GM21381 (cell line): ENCODE data around the gene MICAL3.

ENCODE experiments used
- ATAC-seq: cut with Tn5 transposase; IDR thresholded peaks from one replicate; pipeline ENCODE4 v1.9.1; 2021; ENCODE audit warnings: mild to moderate bottlenecking, moderate library complexity; ENCODE audit not compliant: unreplicated experiment

The MICAL3 gene

DNA sequence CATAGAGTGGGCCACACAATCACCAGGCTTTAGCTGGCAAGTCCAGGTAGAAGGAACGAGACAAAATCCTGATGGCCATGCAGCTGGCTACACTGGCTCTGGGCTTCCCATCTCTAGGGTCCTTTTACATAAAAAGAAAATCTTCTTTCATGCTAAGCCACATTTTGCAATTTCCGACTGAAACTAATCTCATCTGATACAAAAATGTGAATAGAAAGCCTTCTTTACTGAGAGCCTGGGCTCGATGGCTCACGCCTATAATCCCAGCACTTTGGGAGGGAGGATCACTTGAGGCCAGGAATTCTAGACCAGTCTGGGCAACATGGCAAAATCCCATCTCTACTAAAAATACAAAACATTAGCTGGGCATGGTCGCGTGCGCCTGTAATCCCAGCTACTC is 67.2 kb downstream of the MICAL3 start:
- no peak for ATAC-seq

DNA sequence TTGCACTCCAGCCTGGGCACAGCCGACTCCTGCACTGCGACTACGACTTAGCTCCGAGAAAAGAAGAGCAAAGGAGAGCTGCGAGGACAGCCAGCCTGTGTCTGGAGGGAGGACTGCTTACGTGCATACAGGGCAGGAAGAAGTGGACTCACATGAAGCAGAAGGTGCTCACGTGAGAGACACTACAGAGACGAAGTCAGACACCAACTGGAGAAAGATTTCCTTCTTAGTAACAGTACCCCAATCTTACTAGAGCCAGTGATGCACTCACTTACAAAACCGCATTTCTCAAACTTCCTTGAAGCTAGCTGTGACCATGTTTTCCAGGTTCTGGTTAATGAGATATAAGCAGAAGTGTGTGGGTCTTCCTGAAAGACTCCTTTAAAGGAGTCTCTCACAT is 67.7 kb downstream of the MICAL3 start:
- ATAC-seq: no peak

DNA sequence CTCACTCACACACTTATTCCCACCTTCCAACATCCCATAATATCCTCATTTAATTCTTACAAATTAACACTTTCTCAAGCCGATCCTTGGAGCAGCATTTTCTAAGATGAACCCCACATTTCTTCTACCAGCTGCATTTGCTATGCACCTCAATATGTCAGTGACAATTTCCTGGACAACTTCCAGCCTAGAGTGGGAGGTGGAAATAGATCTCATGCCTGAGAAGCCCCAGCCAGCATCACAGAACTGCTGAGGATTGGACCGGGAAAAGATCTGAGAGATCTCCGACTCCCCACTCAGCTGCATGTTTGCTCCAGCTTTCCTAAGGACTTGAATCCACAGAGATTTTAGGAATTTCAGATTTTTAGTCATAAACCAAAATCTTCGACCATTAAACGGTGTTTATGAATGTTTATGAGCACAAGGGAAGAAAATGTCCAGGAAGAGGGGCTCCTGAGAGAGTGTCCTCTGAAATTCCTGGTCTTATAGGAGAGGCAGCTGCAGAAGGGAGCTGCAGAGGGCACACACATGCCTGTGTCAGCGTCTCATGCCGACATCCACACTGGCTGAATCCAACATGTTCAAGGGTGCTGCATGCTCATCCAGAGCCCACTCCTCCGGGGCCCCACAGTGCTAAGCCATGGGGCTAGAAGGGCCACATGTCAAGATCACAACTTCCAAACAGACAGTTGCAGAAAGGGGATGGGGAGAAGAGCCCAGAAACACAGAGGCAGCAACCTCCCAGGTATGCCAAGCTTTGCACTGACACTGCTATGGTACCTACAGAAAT is 68.6 kb downstream of the MICAL3 start:
- ATAC-seq: no peak

DNA sequence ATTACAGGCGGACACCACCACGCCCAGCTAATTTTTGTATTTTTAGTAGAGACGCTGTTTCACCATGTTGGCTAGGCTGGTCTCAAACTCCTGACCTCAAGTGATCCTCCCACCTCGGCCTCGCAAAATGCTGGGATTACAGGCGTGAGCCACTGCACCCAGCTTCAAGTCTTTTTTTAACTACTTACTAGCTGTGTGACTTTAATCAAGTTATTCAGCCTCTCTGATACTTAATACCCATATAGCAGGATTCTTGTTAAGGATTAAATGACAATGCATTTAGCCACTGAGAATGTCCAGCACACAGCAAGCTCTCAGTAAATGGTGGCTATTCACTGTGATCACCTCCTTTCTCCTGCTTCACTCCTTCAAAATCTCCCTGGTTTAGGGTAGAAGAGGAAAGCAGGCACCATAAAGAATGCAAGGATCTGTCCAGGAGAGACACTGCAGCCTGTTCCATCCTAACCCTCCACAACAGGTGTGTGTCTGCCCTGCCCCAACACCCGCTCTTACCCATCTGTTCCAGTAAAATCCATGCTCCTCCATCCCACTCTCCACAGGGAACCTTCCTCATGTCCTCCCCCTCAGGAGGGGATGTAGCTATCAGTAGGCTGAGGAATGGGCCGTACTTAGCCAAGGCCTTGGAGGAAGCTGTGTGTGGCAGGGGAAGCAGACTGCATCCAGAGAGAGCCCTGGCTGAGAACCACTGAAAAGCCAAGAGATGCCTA is 69.3 kb downstream of the MICAL3 start:
- ATAC-seq: no peak

DNA sequence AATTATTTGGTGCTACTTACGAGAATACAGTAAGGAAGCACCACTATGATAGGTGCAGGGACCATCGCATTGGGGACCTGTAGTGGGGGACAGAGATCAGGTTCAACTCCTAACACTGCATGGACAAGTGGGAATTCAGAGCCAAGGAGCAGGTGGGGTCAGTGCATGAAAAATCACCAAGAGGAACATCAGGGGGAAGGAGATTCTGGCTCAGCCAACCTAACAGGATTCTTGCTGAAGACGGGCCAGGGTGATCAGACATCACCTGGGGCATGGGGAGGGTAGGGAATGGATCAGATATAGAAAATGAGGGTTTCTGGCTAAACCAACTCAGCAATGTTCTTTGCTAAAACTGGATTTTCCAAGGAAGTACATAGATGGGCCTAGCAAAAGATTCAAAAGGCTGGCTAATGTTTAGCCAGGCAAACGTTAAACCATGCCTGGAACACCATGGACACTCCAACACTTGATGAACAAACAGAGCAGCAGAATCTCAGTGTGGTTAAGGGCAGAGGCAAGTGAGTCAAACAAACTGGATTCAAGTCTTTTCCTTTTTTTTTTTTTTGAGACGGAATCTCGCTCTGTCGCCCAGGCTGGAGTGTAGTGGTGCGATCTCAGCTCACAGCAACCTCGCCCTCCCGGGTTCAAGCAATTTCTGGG is 70.0 kb downstream of the MICAL3 start:
- no peak for ATAC-seq

DNA sequence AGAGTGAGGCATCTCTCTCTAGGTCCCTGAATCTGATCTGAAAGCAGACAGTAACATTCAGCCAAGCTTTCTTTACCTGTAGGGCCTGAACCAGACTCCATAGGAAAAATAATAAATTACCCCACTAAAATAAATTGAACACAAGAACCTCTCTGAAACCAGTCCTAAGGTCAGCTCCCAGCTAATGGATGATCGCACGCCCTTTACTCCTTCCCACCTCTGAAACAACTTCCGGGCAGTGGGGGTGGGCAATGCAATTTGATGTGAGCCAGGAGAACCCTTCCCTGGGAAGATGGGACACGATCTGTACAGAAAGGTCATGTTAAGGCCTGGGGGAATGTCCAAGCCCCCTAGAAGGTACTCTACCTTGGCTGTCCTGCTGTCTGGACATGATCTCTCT is 71.2 kb downstream of the MICAL3 start:
- no peak for ATAC-seq

DNA sequence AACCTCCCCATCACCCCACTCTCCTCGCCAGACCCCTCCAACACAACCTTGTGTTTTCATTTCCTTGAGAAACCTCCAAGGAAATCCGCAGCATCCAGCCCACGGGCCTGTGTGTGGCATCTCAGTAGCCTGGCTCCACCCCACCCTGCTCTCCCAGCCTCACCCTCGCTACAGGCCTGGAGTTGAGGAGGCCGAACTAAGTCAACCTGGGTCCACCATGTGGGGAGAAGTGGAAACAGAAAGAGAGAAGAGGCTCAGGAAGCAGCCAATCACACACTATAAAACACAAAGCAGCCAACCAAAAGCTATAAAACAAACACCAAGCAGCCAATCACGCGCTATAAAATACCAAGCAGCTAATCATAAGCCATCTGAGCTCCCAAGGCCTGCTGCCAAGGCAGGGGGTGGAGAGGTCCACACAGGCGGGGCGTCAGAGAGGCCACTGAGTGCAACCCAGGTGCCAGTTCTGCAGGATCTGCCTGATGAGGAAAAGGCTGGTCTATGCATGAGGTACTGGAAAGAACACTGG is 72.0 kb downstream of the MICAL3 start:
- no peak for ATAC-seq

DNA sequence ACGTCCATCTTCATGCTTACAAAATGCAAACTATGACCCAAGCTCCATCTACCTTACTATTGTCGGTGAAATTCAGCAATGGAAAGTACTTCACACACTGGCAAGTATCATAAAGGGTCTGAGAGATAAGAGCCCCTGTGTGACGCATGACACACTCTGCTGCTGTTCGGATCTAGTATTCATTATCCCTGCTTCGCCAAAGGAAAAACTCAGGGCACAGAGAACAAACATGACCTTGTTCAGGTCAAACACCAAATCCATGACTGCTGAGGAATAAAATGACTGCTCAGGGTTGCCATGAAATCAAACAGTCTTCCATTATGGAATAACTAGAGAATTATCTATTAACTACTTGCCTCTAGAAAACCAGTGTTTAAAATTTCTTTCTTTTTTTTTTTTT is 73.0 kb downstream of the MICAL3 start:
- no peak for ATAC-seq

DNA sequence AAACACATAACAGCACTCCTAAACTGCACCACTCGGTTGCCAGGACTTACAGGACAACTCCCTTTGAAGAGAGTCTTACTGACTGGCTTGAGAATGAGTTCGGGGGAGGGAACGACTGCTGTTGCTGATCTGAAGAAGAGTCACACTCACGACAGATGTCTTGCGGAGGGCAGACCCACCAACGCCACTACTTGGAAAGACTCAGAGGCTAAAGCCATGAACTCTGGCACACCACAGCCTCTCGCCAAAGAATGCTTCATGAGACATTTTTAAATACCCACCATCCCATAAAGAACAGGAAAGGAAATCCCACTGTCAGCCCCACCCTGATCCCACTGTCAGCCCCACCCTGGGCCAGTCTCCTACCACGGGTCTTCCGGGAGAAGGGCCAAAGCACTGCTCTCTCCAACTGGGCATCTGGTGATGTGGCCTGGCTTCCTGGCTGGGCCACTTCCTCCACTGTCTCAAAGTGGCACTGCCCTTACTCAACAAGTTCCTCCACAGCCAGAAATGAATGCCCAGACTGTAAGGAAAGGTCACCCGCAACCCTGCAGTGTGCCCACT is 73.6 kb downstream of the MICAL3 start:
- no peak for ATAC-seq

DNA sequence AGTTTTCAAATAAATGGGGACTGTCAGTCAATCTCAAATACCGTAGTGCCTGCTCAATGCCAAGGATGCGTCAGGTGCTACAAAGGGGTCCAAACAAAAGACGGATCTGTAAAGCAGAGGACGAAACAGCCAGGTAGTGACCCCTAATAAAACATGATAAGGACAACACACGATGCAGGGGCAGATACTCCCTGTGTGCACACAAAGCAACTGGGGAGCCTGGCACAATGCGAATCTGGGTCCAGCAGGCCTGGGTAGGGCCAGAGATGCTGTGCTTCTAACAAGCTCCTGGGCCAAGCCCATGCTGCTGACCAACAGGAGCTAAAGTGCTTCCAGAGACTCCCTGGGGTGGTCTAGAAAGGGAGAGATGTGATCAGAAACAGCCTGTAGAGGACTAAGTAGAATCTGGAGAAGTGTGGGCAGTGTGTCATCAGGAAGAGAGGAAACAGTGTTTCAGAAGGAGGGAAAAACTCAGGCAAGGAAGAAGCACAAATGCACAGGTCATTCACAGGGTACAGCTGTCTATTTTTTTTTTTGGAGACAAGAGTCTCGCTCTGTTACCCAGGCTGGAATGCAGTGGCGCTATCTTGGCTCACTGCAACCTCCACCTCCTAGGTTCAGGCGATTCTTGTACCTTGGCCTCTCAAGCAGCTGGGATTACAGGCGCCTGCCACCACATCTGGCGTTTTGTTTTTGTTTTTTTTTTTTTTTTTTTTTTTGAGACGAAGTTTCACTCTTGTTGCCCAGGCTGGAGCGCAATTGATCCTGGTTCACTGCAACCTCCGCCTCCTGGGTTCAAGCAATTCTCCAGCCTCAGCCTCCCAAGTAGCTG is 74.5 kb downstream of the MICAL3 start:
- no peak for ATAC-seq

DNA sequence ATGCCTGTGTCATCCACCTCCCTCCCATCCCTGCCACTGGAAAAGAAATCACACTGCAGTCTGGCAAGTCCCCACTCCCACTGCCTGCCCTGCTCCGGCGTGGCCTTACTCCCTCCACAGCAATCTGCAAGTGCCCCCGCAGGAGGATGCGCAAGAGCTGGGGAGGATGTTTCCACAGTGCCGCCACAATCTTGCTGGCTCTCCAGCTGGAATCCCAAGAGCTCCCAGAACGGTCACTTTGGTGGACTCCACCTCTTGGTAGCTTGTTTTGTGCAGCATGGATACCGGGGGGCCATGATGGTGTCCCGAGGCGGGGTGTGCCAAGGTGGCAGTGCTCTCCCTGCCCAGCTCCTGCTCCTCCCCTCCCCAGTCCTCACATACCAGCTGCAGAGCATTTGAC is 76.3 kb downstream of the MICAL3 start:
- no peak for ATAC-seq

DNA sequence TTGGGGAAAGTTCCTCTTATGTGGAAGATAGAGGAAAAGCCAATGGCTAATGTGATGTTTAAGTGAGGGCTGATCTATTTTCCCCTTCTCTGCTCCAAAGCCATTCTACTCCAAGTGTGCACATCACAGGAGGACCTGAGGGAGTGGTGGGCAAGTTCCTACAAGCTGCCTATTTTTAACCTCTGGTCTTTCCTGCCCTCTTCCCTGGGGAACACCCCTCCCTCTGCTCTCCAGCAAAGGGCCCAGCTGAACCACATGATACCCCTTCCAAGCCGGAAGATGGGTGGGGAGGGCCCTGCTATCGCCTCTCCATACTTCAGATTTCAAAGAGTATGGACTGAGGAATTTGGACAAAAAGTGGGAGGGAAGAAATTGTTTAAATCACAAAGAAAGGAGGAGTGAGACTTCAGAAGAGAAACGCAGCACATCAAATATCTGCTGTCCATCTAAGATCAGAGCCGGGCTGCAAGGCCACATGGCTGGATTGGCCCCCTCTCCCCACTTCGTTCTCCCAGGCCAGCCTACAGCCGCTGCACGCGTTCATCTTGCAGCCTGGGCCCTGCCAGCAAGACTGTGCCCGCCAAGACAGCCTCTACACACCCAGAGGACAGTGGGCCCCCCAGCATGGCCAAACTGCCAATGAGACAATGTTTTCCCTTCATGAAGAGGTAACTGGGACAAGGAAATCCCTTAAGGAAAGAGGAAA is 77.5 kb downstream of the MICAL3 start:
- no peak for ATAC-seq

DNA sequence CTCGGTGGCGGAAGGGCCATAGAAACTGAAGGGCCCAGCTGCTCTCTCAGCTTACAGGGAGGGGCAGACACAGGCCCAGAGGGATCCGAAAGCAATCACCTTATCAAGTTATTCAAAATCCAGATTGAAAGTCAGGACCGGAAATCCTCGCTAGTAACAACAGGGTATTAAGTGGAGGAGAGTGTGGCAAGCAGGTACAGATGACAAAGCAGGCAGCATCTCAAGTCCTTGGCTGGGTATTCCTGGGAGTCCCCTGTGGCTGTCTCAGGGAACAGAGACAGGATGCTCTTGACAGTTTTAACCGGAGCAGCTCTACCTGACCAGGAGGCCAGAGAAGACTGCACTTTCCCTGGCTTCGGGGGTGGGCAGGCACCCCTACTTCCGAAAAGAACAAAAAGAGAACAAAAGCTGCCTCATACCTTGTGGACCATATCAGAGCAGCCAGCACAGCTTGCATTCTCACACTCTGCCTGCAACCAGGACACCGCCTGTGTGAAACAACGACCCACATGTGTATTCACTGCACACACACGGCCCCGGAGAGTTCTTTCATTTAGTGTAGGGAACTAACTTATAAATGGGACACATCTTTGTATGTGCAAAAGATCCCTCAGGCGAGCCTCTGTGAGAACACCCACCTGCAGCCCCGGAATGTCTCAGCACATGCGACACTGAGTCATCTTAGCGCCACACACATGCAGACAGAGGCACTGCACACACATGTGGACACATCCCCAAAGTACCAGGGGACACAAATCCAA is 78.3 kb downstream of the MICAL3 start:
- no peak for ATAC-seq

DNA sequence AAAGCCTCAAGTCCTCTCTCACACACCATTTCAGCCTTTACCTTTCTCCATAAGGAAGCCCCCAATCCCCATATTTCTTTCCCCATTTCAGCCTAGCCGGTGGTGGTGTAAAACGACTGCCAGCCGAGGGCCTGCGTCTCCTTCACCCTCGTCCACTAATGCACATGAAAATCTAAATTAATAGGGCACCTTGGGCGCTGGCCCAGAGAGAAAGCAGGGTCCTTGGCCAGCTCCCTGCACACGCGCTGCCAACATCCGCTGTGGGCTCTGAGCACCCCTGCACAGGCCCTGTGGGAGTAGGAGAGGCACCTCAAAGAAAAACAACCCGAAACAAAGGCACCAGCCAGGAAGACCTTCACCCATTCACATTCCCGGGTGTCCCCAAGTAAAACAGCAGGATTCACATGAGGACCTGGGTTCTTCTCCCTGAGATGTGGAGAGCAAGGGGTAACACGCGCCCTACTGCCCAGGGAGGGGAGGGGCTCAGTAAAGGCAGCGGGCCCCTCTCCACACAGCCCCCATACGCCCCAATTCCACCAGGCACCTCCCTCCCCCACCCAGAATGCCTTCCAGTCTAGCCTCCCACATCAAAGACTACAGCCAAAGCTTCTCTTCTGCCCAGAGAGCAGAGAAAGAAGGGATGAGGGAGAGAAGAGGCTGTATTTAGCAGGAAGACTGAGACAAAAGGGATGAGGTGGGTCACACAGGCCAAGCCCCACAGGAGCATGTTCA is 79.0 kb downstream of the MICAL3 start:
- no peak for ATAC-seq

DNA sequence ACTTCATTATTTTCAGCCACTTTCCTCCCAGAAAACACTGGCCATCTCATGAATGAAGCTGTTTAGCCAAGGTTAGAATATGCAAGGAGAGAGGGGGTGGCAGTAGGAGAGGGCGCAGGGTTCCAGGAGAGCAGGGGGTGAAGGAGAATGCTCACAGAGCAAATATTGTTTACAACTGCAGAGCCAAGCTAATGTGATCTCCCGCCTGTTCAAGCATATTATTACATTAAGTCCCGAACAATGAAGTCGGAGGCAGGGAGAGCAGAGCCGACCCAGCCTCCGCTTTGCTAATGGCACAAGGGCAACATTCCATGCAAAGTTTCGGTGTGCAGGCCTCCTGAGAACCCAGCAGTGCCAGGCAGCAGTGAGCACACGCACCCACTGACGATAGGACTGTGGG is 80.1 kb downstream of the MICAL3 start:
- ATAC-seq: no peak

DNA sequence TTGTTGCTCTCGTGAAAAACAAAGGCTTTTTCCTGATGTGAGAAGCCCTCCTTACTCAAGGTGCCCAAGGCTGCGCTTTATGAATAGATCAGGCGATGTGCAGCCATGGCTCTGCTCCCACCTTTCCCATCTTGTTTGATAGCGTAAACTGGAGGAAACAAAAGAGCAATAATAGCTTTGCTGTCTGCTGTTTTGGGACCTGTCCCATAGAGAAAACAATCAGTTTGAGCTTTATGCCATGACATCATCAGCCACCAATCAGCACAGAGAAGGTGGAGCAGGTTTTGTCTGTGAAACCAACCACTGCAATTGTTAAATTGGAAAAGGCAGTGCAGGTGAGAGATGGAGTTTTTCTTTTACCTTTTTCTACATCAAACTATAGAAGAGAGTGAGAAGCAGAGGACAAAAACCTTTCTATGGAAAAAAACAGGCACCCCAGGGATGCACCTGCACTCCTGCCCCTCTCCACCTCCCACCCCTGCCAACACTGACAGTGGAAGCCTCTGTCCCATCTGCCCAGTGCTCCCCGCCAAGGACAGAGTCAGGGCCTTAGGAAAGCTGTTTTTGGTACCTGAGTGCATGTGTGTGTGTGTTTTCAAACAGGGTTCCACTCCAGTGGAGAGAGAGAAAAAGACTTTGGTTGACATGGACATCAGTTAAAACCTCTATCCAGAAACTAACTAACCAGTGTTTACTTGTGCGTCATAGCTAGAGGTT is 80.7 kb downstream of the MICAL3 start:
- no peak for ATAC-seq

DNA sequence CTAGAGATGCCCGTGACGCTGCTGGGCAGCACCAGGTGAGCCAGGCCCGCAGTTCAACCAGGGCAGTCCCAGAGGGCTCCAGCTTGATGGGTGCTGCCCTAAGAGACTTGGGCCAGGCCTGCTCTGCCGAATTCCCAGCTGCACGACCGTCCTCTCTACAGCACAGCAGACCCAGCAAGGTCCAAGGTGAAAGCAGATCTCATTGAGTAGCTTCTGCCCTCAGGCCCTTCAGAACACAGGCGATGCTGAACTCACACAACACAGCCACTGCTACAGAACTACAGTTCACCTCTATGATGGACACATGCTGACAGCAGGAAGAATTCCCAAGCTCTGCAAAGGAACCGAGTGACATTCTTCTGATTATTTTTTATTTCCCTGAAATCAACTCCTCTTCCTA is 81.6 kb downstream of the MICAL3 start:
- no peak for ATAC-seq
